ENCODE results near the gene MINDY4.

DNA sequence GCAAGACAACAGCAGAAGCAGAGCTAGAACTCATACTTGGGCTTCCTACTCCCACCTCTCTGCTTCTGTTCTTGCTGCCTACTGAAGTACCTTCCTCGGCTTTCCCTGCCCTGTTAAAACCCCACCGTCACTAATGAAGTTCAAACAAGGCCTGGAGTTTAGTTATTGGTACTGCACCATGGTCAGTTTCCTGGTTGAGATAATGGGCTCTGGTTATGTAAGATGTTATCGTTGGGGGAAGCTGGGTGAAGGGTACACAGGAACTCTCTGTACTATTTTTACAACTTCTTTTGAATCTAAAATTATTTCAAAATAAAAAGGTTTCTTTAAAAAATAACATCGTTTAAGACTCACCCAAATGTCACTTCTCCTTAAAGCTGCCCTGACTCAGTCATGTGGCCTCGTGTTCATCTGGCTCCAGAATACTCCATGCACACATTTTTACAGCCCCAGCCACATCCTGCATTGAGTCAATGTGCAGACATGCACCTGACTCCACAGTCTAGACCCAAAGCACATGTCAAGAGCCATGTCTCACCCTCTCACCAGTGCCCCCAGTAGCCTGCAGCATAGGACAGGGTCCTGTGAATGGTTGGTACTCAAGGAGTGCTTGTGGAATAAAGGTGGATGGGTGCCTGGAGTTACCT lies 103.6 kb downstream of the MINDY4 start:
- TF ChIP-seq, protein P1, sequence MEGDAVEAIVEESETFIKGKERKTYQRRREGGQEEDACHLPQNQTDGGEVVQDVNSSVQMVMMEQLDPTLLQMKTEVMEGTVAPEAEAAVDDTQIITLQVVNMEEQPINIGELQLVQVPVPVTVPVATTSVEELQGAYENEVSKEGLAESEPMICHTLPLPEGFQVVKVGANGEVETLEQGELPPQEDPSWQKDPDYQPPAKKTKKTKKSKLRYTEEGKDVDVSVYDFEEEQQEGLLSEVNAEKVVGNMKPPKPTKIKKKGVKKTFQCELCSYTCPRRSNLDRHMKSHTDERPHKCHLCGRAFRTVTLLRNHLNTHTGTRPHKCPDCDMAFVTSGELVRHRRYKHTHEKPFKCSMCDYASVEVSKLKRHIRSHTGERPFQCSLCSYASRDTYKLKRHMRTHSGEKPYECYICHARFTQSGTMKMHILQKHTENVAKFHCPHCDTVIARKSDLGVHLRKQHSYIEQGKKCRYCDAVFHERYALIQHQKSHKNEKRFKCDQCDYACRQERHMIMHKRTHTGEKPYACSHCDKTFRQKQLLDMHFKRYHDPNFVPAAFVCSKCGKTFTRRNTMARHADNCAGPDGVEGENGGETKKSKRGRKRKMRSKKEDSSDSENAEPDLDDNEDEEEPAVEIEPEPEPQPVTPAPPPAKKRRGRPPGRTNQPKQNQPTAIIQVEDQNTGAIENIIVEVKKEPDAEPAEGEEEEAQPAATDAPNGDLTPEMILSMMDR (IDR thresholded peaks at IDR 0.05; ENCODE audit: insufficient read depth, low read depth, low read length): no peak
- no peak for TF ChIP-seq EZH2 (IDR thresholded peaks at IDR 0.05; ENCODE audit: insufficient read depth, low read length)
